Adipocyte (in vitro differentiated cells): Measurements from ENCODE around the gene HIGD1A.
"Not testable (repeated sequence)": the region's sequence is repeated elsewhere in the genome, so short reads cannot be mapped to it uniquely, and the experiment has no call there.

Experiments used
- DNase-seq: peaks from one replicate; pipeline ENCODE4 v3.0.0-alpha.2; 2015; ENCODE audit warnings: low read depth
- H3K27me3 ChIP-seq: replicated peaks from 2 replicates; pipeline ENCODE4 v1.7.0; 2013; ENCODE audit warnings: mild to moderate bottlenecking, low read length, moderate library complexity; ENCODE audit not compliant: control insufficient read depth, insufficient read depth
- H3K36me3 ChIP-seq: 2 replicates; pipeline ENCODE4 v1.7.0; 2013; ENCODE audit warnings: low read length, mild to moderate bottlenecking, moderate library complexity; ENCODE audit not compliant: control insufficient read depth, insufficient read depth, severe bottlenecking
- H3K4me1 ChIP-seq: 2 replicates; pipeline ENCODE4 v1.7.0; 2013; ENCODE audit warnings: mild to moderate bottlenecking, low read length, moderate library complexity; ENCODE audit not compliant: control insufficient read depth, insufficient read depth
- H3K4me3 ChIP-seq: 2 replicates; pipeline ENCODE4 v1.7.0; 2013; ENCODE audit warnings: mild to moderate bottlenecking, low read length, moderate library complexity
- H3K9ac ChIP-seq: 2 replicates; pipeline ENCODE4 v1.7.0; 2013; ENCODE audit warnings: mild to moderate bottlenecking, low read length, moderate library complexity
- H3K9me3 ChIP-seq: 2 replicates; pipeline ENCODE4 v1.7.0; 2013; ENCODE audit warnings: mild to moderate bottlenecking, low read length, moderate library complexity; ENCODE audit not compliant: control insufficient read depth

The HIGD1A gene

DNA sequence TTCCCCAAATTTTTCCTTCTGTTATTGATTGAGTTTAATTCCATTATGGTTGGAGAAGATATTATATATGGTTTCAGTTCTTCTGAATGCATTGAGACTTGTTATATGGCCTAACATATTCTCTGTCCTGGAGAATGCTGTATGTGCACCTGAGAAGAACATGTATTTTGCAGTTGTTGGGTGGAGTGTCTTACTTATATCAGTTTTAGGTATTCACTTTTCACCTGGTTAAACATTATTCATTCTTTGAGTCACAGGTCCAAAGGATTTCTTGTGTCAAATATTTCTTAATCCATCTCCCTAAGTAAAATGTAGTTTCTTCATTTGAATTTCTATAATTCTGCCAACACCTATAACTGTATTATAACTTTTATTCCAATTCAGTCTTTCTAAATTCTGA lies 22.7 kb upstream of the HIGD1A start:
- no peak for DNase-seq
- H3K9me3 ChIP-seq, result no peaks in the 10 kb centered on the region

DNA sequence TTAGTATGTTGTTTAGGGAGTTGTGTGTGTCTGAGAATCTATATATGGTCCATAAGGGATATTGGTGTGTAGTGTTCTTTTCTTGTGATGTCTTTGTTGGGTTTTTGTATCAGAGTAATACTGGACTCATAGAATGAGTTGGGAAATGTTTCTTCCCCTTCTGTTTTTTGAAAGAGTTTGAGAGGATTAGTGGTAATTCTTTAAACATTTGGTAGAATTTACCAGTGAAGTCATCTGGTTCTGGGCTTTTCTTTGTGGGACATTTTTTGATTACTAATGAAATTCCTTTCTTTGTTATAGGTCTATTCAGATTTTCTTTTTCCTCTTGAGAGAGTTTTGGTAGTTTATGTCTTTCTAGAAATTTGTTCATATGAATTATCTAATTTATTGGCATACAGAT lies 21.9 kb upstream of the HIGD1A start:
- H3K36me3 ChIP-seq, result no peaks in the 10 kb centered on the region
- no peaks in the 10 kb centered on the region for H3K27me3 ChIP-seq
- H3K9ac ChIP-seq, result no peak overlapping the region
- H3K4me1 ChIP-seq, result peaks cover 61% of the 10 kb centered on the region
- peak; percentile 41 for DNase-seq
- no peak overlapping the region for H3K4me3 ChIP-seq
- no peaks in the 10 kb centered on the region for H3K9me3 ChIP-seq

More for the DNA sequence above, 22.7 kb upstream of the HIGD1A start:
- Histone ChIP-seq H3K9ac (no peak overlapping the region), H3K27me3 (no peaks in the 10 kb centered on the region), H3K4me3 (no peak overlapping the region), H3K4me1 (peaks cover 70% of the 10 kb centered on the region), H3K36me3 (no peaks in the 10 kb centered on the region)

DNA sequence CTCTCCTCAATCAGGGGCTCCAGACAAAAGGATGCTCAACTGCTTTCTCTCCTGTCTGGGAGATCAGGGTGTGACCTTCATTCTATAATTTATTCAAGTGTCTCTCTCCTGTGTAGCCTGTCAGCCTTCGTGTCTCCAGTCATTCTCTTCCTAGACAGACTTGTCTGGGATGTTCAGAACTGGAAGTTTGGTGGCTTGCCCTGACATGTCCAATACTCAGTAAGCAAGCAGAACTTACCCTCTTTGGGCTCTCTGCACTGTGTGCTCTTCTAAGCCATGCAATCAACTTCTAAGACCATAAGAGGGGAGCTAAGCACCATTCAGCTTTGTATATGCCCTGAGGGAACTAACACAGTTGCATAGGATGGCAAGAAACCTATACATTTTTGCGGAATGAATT lies 19.1 kb upstream of the HIGD1A start:
- H3K27me3 ChIP-seq, result no peaks in the 10 kb centered on the region
- no peaks in the 10 kb centered on the region for H3K36me3 ChIP-seq
- H3K4me3 ChIP-seq, result no peak overlapping the region
- H3K9ac ChIP-seq, result no peak overlapping the region
- no peaks in the 10 kb centered on the region for H3K9me3 ChIP-seq
- DNase-seq, result no peak
- peaks cover 39% of the 10 kb centered on the region for H3K4me1 ChIP-seq

DNA sequence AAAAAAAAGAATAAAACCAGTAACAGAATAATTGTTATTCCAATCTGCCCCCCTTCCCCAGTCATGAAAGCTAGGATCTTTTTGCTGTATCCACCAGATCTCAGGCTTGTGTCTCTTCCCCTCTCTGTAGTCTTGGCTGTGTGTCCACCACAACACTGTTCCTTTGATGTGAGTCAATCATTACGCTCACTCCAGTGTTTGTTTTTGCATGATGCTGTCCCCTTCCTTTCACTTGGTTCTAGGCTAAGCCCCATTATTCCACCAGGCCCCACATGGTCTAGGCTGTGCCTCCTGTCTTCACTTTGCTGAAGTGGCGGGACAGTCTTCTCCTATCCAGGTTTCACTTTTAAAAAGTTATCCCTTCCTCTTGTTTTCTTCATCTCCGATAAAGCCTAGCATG lies 18.5 kb upstream of the HIGD1A start:
- Histone ChIP-seq H3K4me1 (peaks cover 38% of the 10 kb centered on the region), H3K9ac (no peak overlapping the region)

DNA sequence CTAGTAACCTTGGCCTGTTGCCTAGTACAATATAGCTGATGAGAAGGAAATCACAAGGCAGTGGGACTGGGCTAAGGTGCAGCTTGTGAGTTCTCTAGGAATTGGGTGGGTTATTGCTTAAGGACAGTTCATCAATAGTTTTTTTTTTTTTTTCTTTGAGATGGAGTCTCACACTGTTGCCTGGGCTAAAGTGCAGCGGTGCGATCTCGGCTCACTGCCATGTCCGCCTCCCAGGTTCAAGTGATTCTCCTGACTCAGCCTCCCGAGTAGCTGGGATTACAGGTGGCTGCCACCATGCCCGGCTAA lies 16.4 kb upstream of the HIGD1A start:
- Histone ChIP-seq H3K36me3 (no peaks in the 10 kb centered on the region), H3K4me3 (no peak overlapping the region), H3K9me3 (no peaks in the 10 kb centered on the region), H3K9ac (no peak overlapping the region), H3K27me3 (no peaks in the 10 kb centered on the region), H3K4me1 (peaks cover 20% of the 10 kb centered on the region)
- DNase-seq, result no peak

More for the DNA sequence above, 18.5 kb upstream of the HIGD1A start:
- Histone ChIP-seq H3K4me3 (no peak overlapping the region), H3K27me3 (no peaks in the 10 kb centered on the region), H3K36me3 (no peaks in the 10 kb centered on the region), H3K9me3 (no peaks in the 10 kb centered on the region)
- no peak for DNase-seq

DNA sequence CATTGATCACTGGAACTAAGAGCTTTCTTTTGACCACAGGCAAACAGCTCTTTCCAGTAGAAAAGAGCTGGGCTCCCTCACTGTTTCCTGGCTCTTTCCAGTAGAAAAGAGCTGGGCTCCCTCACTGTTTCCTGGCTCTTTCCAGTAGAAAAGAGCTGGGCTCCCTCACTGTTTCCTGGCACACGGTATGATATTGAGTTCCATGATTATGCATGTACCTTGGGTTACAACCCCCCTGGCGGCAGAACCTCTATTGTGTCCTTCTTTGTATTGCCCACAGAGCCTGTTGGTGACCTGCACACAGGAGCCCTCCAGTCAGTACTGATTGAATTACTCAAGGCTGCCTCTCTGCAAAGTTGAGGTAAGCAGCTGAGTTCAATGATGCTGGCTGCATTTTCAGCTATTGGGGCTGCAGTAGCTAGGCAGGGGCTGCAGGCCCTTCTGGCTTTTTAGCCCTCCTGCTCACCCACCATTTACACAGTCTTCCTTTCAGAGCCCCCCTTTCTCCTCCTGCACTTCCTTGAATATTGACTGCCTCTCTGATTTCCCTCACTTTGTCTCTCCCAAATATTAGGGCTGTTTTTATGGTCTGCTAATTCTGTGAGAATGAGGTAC lies 15.2 kb upstream of the HIGD1A start:
- H3K9me3 ChIP-seq, result no peaks in the 10 kb centered on the region
- H3K4me1 ChIP-seq, result peaks cover 27% of the 10 kb centered on the region
- no peak overlapping the region for H3K4me3 ChIP-seq
- H3K27me3 ChIP-seq, result no peaks in the 10 kb centered on the region
- no peak for DNase-seq
- H3K36me3 ChIP-seq, result no peaks in the 10 kb centered on the region
- no peak overlapping the region for H3K9ac ChIP-seq

DNA sequence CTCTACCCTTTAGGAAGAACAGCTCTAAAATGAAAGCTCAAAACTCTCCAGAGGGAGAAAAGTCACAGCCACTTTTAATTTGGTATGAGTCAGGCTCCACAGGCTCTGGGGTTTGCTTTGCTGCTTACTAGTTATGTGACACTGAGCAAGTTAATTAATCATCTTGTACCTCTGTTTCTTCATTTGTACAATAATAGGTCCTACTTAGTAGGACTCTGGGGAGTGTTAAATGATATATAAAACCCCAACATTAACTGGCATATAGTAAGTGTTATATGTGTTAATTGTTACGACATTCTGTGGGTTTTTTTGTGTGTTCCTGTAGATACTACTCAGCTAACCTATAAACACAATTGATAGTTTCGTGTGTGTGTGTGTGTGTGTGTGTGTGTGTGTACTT lies 11.5 kb upstream of the HIGD1A start:
- DNase-seq, result no peak
- Histone ChIP-seq H3K4me3 (no peak overlapping the region), H3K27me3 (no peaks in the 10 kb centered on the region), H3K36me3 (no peaks in the 10 kb centered on the region), H3K9ac (no peak overlapping the region), H3K9me3 (no peaks in the 10 kb centered on the region), H3K4me1 (peaks cover 13% of the 10 kb centered on the region)

DNA sequence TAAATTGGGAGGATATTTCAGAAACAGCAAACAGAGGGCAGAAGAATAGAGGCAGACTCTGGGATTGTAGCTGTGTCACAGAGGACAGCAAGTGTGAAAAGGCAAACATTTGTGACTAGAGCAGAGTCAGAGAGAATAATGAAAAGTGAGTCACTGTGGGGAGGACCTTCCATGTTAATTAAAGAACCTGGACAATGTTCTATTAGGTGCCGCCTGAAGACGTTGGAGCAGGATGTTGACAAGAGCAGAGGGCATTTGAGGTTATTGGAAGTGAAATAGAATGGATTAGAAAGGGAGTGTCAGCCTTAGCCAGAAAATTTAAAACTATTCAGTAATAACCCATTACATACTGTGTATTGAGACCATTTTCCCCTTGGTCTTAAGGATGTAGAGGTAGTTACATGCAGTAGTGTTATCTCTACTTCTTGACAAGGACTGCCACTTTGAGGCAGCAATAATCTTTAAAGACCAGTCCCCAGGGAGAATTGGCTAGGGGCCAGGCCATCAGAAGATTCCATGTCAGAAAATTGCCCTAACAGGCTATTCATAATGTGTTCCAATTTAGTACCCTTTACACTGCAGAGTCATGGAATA lies 10.7 kb upstream of the HIGD1A start:
- no peak for DNase-seq
- Histone ChIP-seq H3K36me3 (no peaks in the 10 kb centered on the region), H3K4me1 (peaks cover 13% of the 10 kb centered on the region), H3K9ac (no peak overlapping the region), H3K4me3 (no peak overlapping the region), H3K9me3 (no peaks in the 10 kb centered on the region), H3K27me3 (no peaks in the 10 kb centered on the region)

DNA sequence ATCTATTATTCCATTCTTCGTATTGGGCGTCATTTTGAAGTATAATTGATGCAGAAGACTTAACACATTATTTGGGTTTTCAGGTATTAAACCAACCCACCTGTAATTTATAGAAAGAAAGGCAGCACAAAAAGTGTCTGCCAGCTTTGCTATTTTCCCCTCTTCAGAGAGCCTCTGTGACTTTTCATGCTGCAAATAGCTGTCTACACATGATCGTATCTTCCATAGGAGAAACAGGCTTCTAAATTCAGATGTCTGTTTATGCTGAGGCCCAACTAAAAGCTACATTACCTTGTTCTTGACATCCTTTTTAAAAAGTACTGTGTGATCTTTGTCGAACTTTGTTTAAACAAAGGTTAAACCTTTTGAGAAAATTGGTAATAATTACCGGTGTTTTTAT lies 10.0 kb upstream of the HIGD1A start:
- no peak overlapping the region for H3K4me3 ChIP-seq
- H3K9ac ChIP-seq, result no peak overlapping the region
- no peaks in the 10 kb centered on the region for H3K36me3 ChIP-seq
- DNase-seq, result no peak
- no peaks in the 10 kb centered on the region for H3K9me3 ChIP-seq
- H3K4me1 ChIP-seq, result peaks cover 13% of the 10 kb centered on the region
- no peaks in the 10 kb centered on the region for H3K27me3 ChIP-seq

DNA sequence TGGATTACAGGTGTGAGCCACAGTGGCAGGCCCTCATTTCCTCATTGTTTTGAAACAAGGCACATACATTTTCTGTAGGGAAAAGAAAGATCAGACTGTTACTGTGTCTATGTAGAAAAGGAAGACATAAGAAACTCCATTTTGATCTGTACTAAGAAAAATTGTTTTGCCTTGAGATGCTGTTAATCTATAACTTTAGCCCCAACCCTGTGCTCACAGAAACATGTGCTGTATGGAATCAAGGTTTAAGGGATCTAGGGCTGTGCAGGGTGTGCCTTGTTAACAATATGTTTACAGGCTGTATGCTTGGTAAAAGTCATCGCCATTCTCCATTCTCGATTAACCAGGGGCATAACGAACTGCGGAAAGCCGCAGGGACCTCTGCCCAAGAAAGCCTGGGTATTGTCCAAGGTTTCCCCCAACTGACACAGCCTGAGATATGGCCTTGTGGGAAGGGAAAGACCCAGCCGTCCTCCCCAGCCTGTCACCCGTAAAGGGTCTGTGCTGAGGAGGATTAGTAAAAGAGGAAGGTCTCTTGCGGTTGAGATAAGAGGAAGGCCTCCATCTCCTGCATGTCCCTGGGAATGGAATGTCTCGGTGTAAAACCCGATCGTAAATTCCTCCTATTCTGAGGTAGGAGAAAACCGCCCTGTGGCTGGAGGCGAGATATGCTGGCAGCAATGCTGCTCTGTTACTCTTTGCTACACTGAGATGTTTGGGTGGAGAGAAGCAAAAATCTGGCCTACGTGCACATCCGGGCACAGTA lies 7.0 kb upstream of the HIGD1A start:
- DNase-seq, H3K36me3 ChIP-seq: not testable (repeated sequence)
- H3K4me1 ChIP-seq, result peaks cover 13% of the 10 kb centered on the region

DNA sequence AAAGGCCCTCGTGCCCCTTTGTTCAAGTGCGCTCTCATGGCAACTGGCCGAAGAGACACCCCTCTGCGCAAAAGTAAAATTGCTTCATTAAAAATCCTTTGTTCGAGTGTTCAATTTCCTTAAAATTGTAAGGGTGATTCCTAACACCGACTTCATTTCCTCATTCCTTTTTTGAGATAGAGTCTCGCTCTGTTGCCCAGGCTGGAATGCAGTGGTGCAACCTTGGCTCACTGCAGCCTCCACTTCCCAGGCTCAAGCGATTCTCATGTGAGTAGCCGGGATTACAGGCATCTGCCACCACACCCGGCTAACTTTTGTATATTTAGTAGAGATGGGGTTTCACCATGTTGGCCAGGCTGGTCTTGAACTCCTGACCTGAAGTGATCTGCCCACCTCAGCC lies 6.4 kb upstream of the HIGD1A start:
- not testable (repeated sequence) for H3K4me1 ChIP-seq, H3K4me3 ChIP-seq, H3K9me3 ChIP-seq, DNase-seq, H3K36me3 ChIP-seq, H3K27me3 ChIP-seq, H3K9ac ChIP-seq

More for the DNA sequence above, 7.0 kb upstream of the HIGD1A start:
- H3K9ac ChIP-seq, H3K27me3 ChIP-seq, H3K9me3 ChIP-seq, H3K4me3 ChIP-seq: not testable (repeated sequence)
